Heart right ventricle (tissue), 16 donors: ENCODE measurements around the gene ZBTB44. TPM values are rescaled to one million over a fixed set of nuclear protein-coding genes. Genes with fewer than 3 reads are reported as not detected.

Source experiments
- ATAC-seq, 8 donors: fragments of 200-7000 bp; cut with Tn5 transposase; one replicate each; pipeline ENCODE4 v1.9.1; 2020; ENCODE audit warnings: mild to moderate bottlenecking in 8 of 8, moderate library complexity in 8 of 8, moderate number of reproducible peaks in 1 of 8
- DNase-seq, 2 donors: peaks; one replicate each; pipeline ENCODE4 v3.0.0-alpha.2; 2020
- H3K27ac ChIP-seq, 10 donors: fragments of 200-600 bp; sonication (generic) in 2 of 10; one replicate each; pipeline versions ENCODE4 v1.5.0 to v1.8.0; 2020 to 2022; ENCODE audit warnings: mild to moderate bottlenecking in 3 of 10
- H3K27me3 ChIP-seq, 7 donors: fragments of 200-600 bp; one replicate each; pipeline ENCODE4 v1.8.0; 2021 to 2022; ENCODE audit warnings: mild to moderate bottlenecking in 2 of 7
- H3K36me3 ChIP-seq, 9 donors: fragments of 200-600 bp; sonication (generic) in 1 of 9; one replicate each; pipeline versions ENCODE4 v1.5.0 to v1.8.0; 2020 to 2022; ENCODE audit warnings: mild to moderate bottlenecking in 2 of 9
- H3K4me1 ChIP-seq, 9 donors: fragments of 200-600 bp; sonication (generic) in 1 of 9; one replicate each; pipeline versions ENCODE4 v1.5.0 to v1.8.0; 2020 to 2022; ENCODE audit warnings: mild to moderate bottlenecking in 4 of 9
- H3K4me3 ChIP-seq, 10 donors: fragments of 200-600 bp; sonication (generic) in 2 of 10; one replicate each; pipeline versions ENCODE4 v1.5.0 to v1.8.0; 2020 to 2022; ENCODE audit warnings: mild to moderate bottlenecking in 7 of 10, moderate library complexity in 2 of 10
- H3K9me3 ChIP-seq, 11 donors: fragments of 200-600 bp in 10 of 11; sonication (generic) in 2 of 11; one replicate each; pipeline versions ENCODE4 v1.5.0 to v1.8.0; 2013 to 2022; ENCODE audit warnings: mild to moderate bottlenecking in 2 of 11, control low read depth in 1 of 11, moderate library complexity in 1 of 11
- WGBS, 2 donors: extraction: QIAGEN DNeasy Blood & Tissue Kit; methylation state at CpG; one replicate each; pipeline ENCODE4 v1.1.7; 2013; ENCODE audit warnings: inconsistent platforms in 1 of 2; 5-methylcytosine and 5-hydroxymethylcytosine counted together
- intact Hi-C, 10 donors: fragments of 100-400 bp; cut with DNase I; formaldehyde crosslinking; loops; one replicate each; pipeline versions ENCODE4 v1.11.1 to v1.14.2; 2022
- polyA plus RNA-seq, 2 donors: library from polyadenylated mRNA; stranded (reverse); fragments of 200-250 nt; gene quantifications; one replicate each; pipeline ENCODE4 v1.2.3, GENCODE V29; 2013
- total RNA-seq, 10 donors: library from RNA; stranded (reverse); fragmentation: NEBNext Ultra II Directional in 3 of 10; extraction: Animal tissue kit (Norgen Biotek cat#: 25700) in 3 of 10; gene quantifications; one replicate each; pipeline versions ENCODE4 v1.2.1 to v1.2.4, GENCODE V29; 2021 to 2023
- TF ChIP-seq, protein P1 (sequence below), 9 donors: fragments of 200-600 bp; sonication (generic) in 2 of 9; IDR thresholded peaks; one replicate each; pipeline versions ENCODE4 v1.5.0 to v1.8.0; 2021 to 2022; ENCODE audit warnings: antibody characterized with exemption in 9 of 9, mild to moderate bottlenecking in 5 of 9, moderate library complexity in 1 of 9
- donor health status: Arrhythmogenic right ventricular cardiomyopathy.
- donor health status: ischemic (EF 13 %, LVEDD 7.1; RV severe dilation, severe dysfunction).
- donor health status: healthy with polysubstance abuse.
- donor health status: DM: no; HTN: yes; CAD: no.
- donor health status: DM: no; HTN: no; CAD: no.
- donor health status: ischemic (EF 25% LVEDD 6.9; RV normal size, moderate dysfunction).
- donor health status: ischemic (EF 25% LVEDD 5.7; RV mildly dilated, moderate dysfunction).
- donor health status: healthy.
- donor health status: DM: yes; HTN: yes; CAD: no.
- donor health status: Ischemic cardiomyopathy.
- donor health status: ischemic (EF 35%, LVEDD 5.7; RV mildly dilated, moderate dysfunction).
- donor health status: nonischemic (EF 11% LVEDD 7.7; RV severe dilation, severe dysfunction).
- donor health status: DM: yes; HTN: yes; CAD: no.
- donor health status: PGD.
- donor health status: ischemic (EF 29% LVEDD 5.4; RV normal size, mild dysfunction).
- donor health status: nonischemic (EF 23%, LVEDD 6.1; RV moderate dilation, normal function).

ZBTB44 gene
- total and polyA plus RNA-seq, 12 donors: 6.8 to 51.6 (median 39.3) TPM

DNA sequence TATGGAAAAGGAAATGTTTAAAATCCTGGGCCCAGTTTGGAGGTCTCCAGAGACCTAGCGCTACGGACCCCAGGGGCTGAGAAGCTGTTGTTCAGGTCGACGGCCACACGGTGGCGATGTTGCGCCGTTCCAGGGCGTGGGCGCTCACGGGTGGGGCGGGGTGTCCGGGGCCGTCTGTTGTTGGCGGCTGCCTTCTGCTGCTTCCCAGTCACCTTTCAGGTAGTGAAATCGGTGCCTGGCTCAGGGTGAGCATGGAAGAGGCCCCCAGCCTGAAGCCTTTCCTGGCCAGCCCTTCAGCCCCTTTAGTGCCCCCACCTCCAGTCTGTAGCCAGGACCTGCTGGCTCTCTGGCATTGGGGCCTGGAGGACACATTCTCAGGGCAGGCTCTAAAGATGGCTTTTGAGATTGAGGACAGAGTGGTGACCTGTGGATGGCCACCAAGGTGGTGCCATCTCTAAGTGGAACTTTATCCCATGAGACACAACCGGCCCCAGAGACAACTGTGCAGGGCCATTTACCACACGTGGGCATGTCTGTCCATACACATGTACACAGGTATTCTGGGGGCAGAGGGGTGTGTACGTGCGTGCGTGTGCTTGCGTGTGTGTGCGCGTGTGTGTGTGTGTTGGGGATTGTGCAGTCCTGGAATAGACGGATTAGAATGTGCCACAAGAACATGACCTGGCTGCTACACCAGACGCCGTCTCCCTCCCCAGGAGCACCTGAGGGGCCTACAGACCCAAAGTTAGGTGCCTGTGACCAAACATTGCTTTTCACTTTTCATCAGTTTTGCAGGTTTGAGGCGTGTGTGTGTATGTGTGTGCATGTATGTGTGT, 101.4 kb downstream of the ZBTB44 start:
- no peak overlapping the region for H3K27ac ChIP-seq
- intact Hi-C loops: loop anchor here (2.0 to 10.0 kb wide), 13 partner anchors 171 to 691 kb away; partner anchors contain the start of gene ADAMTS8 (in 5 of the 10)
- DNase-seq (peak; percentile 41 to 74), ATAC-seq (peak; percentile 77 to 87 (median 82))
- no peaks in the 10 kb centered on the region for H3K9me3 ChIP-seq
- H3K4me3 ChIP-seq: peak overlapping the region in 1 of 10 donors; percentile 9
- H3K36me3 ChIP-seq: peaks cover 0 to 3% (median 0%) of the 10 kb centered on the region in 9 donors
- 37 to 39% methylated on average over 28 of the region's 28 CpGs for WGBS, 2 donors
- H3K27me3 ChIP-seq: peaks cover 0 to 8% (median 0%) of the 10 kb centered on the region in 7 donors
- TF ChIP-seq, protein P1, sequence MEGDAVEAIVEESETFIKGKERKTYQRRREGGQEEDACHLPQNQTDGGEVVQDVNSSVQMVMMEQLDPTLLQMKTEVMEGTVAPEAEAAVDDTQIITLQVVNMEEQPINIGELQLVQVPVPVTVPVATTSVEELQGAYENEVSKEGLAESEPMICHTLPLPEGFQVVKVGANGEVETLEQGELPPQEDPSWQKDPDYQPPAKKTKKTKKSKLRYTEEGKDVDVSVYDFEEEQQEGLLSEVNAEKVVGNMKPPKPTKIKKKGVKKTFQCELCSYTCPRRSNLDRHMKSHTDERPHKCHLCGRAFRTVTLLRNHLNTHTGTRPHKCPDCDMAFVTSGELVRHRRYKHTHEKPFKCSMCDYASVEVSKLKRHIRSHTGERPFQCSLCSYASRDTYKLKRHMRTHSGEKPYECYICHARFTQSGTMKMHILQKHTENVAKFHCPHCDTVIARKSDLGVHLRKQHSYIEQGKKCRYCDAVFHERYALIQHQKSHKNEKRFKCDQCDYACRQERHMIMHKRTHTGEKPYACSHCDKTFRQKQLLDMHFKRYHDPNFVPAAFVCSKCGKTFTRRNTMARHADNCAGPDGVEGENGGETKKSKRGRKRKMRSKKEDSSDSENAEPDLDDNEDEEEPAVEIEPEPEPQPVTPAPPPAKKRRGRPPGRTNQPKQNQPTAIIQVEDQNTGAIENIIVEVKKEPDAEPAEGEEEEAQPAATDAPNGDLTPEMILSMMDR (IDR thresholded peaks at IDR 0.05): peak; percentile 88 to 98 (median 97)
- peaks cover 0 to 10% (median 5%) of the 10 kb centered on the region in 9 donors for H3K4me1 ChIP-seq

DNA sequence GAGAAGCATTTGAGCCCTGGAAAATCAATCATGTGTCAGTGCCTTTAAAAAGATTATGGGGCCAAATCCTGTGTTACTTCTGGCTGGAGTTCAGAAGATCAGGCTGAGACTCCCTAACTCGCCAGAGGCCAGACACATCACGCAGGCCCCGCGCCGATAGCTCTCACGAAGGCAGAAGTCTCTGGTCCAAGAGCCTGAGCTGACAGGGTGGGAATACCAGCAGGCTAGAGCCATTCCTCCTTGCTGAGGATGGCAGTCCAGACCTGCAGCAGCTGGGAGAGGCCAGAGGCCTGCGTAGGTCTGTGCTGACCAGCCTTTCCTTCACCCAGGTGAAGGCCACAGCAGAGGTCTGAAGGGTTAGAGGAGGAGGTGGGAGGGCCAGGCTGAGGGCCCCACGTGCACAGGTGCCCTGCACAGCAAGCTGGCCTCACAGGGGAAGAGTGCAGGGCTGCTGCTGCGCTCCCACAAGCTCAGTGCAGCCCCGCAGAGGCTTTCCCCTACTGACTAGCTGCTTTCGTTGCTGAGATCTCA, 102.2 kb downstream of the ZBTB44 start:
- 52 to 56% methylated on average over 11 of the region's 11 CpGs for WGBS, 2 donors
- ATAC-seq (peak in 1 of 8 donors; percentile 3), DNase-seq (no peak)
- peaks cover 0 to 10% (median 5%) of the 10 kb centered on the region in 9 donors for H3K4me1 ChIP-seq
- no peak overlapping the region for H3K27ac ChIP-seq
- H3K36me3 ChIP-seq: peaks cover 0 to 6% (median 0%) of the 10 kb centered on the region in 9 donors
- H3K27me3 ChIP-seq: peaks cover 0 to 8% (median 0%) of the 10 kb centered on the region in 7 donors
- TF ChIP-seq, protein P1 (IDR thresholded peaks at IDR 0.05): no peak
- no peak overlapping the region for H3K4me3 ChIP-seq
- H3K9me3 ChIP-seq: no peaks in the 10 kb centered on the region
- intact Hi-C loops: loop anchor here (2.0 to 10.0 kb wide), 13 partner anchors 172 to 692 kb away; partner anchors contain the start of gene ADAMTS8 (in 5 of the 10)

DNA sequence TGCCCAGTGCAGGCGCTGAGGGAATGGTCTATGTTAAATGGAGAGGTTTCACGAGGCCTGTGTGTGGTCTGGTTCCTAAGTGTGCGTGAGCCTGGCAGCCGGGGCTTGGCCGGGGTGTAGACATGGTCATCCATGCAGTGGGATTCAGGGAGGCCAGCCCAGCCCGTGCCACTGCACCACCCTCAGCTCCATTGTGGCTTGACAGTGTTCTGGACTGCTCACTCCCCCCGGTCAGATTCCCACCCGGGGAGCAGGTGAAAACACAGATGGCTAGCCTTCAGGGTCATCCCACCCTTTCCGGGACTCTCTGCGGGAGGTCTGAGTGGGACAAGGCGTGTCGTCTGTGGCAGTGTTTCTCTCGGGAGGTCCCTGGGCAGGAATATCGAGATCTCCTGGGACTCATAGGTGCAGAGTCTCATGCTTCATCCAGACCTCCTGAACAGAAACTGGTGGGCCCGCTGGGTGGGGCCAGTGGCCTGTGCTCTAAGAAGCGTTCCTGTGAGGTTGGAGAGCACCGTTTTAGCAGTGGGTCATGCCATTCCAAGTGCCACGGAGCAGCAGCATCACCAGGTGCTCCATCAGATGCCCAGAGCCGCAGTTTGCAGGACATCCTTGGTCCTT, 102.8 kb downstream of the ZBTB44 start:
- DNase-seq: no peak
- peaks cover 0 to 10% (median 5%) of the 10 kb centered on the region in 9 donors for H3K4me1 ChIP-seq
- TF ChIP-seq, protein P1 (IDR thresholded peaks at IDR 0.05): no peak
- no peaks in the 10 kb centered on the region for H3K9me3 ChIP-seq
- no peak overlapping the region for H3K27ac ChIP-seq
- no peak for ATAC-seq
- H3K36me3 ChIP-seq: peaks cover 0 to 6% (median 0%) of the 10 kb centered on the region in 9 donors
- WGBS, 2 donors: 80 to 89% methylated on average over 19 of the region's 19 CpGs
- H3K27me3 ChIP-seq: peaks cover 0 to 8% (median 0%) of the 10 kb centered on the region in 7 donors
- no peak overlapping the region for H3K4me3 ChIP-seq
- intact Hi-C loops: loop anchor here (2.0 to 10.0 kb wide), 13 partner anchors 173 to 693 kb away; partner anchors contain the start of gene ADAMTS8 (in 5 of the 10)

DNA sequence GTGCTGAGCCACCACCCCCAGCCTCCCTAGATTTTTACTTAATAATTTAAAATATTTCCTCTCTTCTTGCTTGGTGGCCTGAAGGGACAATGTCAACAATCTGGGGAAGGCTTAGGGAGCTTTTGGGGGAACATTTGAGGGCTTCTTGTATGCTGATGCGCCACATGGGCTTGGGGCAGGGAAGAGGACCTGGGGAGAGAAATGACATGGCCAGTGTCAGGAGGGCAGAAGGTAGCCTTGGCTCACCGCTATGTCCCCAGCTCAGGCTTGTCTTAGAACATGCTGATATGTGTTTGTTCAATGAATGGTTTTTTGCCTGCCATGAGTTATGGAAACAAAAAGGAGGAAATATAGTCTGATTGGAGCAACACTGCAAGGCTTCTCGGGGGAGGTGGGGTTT, 103.6 kb downstream of the ZBTB44 start:
- Histone ChIP-seq H3K27me3 (peaks cover 0 to 8% (median 0%) of the 10 kb centered on the region in 7 donors), H3K27ac (no peak overlapping the region), H3K9me3 (no peaks in the 10 kb centered on the region), H3K4me3 (no peak overlapping the region), H3K36me3 (peaks cover 0 to 6% (median 0%) of the 10 kb centered on the region in 9 donors), H3K4me1 (peaks cover 0 to 10% (median 5%) of the 10 kb centered on the region in 9 donors)
- no peak for DNase-seq
- TF ChIP-seq, protein P1 (IDR thresholded peaks at IDR 0.05): no peak
- WGBS, 2 donors: 90 to 99% methylated on average over 3 of the region's 3 CpGs
- ATAC-seq: no peak
- intact Hi-C loops: loop anchor here (5.0 to 10.0 kb wide), 10 partner anchors 174 to 694 kb away; partner anchors contain the start of gene ADAMTS8 (in 3 of the 10)
